Measurements from ENCODE around the gene TNNT3. TPM values are rescaled to one million over a fixed set of nuclear protein-coding genes. Genes with fewer than 3 reads are reported as not detected.

Gene TNNT3
- total and polyA plus RNA-seq, 2 of the 4 experiments (the other 2 are of a cell fraction) = not detected

- TF ChIP-seq CEBPB (IDR thresholded peaks at IDR 0.05; ENCODE audit: low read depth, low read length) (no peak), MXI1 (IDR thresholded peaks at IDR 0.05; ENCODE audit: borderline replicate concordance, low read depth, low read length) (no peak), POLR2A (IDR thresholded peaks at IDR 0.05; ENCODE audit: low read depth, low read length) (no peak), BHLHE40 (IDR thresholded peaks at IDR 0.05; ENCODE audit: low read depth, low read length) (no peak), SMC3 (IDR thresholded peaks at IDR 0.05; ENCODE audit: low read depth, low read length) (no peak), USF2 (IDR thresholded peaks at IDR 0.05; ENCODE audit: low read depth, low read length) (no peak), FOS (IDR thresholded peaks at IDR 0.05; ENCODE audit: low read depth, low read length) (no peak), NFE2L2 (IDR thresholded peaks at IDR 0.05; ENCODE audit: low read depth, low read length) (no peak), ELK1 (IDR thresholded peaks at IDR 0.05; ENCODE audit: borderline replicate concordance, low read depth, low read length) (no peak), CTCF (conservative IDR thresholded peaks at IDR 0.05; ENCODE audit: low read depth, low read length) (no peak), MAFK (IDR thresholded peaks at IDR 0.05; ENCODE audit: low read depth, low read length) (no peak), RCOR1 (IDR thresholded peaks at IDR 0.05; ENCODE audit: insufficient replicate concordance, low read length) (no peak), RFX5 (IDR thresholded peaks at IDR 0.05; ENCODE audit: low read depth, low read length) (no peak)
- H3K18ac ChIP-seq (ENCODE audit: low read depth, low read length) = no peak overlapping the region
Observed at GRCh38 chr11:1923201-1923956, 3.9 kb downstream of the TNNT3 start.

More at GRCh38 chr11:1923201-1923956, 3.9 kb downstream of the TNNT3 start:
- Histone ChIP-seq H3K4ac (ENCODE audit: low read depth, low read length) (no peak overlapping the region), H2BK5ac (ENCODE audit: low read depth, low read length, poor library complexity, severe bottlenecking) (no peak overlapping the region), H2AK5ac (ENCODE audit: low read depth, low read length) (no peak overlapping the region), H2AFZ (replicated peaks; ENCODE audit: low read length, poor library complexity) (no peak overlapping the region), H3K79me1 (ENCODE audit: low read depth in 1 of 2, low read length in 2 of 2) (no peaks in the 10 kb centered on the region), H3K4me3 (ENCODE audit: insufficient read depth, low read depth, low read length) (no peak overlapping the region), H2BK120ac (ENCODE audit: low read depth, low read length) (no peak overlapping the region), H4K8ac (ENCODE audit: low read depth in 2 of 2, low read length in 2 of 2) (no peak overlapping the region), H3K27ac (ENCODE audit: insufficient read depth, low read length) (no peak overlapping the region), H3K9me1 (ENCODE audit: insufficient read depth, low read length) (no peaks in the 10 kb centered on the region), H3K23ac (ENCODE audit: low read depth, low read length) (no peak overlapping the region), H3K9me3 (ENCODE audit: control insufficient read depth, insufficient read depth, low read length) (no peaks in the 10 kb centered on the region), H3K4me1 (ENCODE audit: control insufficient read depth, insufficient read depth, low read length) (no peaks in the 10 kb centered on the region), H3K14ac (replicated peaks; ENCODE audit: low read depth, low read length) (no peak overlapping the region), H3K27me3 (ENCODE audit: control insufficient read depth, insufficient read depth, low read length) (peaks cover 12% of the 10 kb centered on the region), H3K4me2 (ENCODE audit: low read depth, low read length) (no peak overlapping the region), H2AK9ac (replicated peaks; ENCODE audit: low read depth, low read length, poor library complexity) (no peak overlapping the region), H2BK15ac (ENCODE audit: low read depth, low read length) (no peak overlapping the region), H4K20me1 (ENCODE audit: insufficient read depth, low read length) (no peaks in the 10 kb centered on the region), H4K91ac (ENCODE audit: insufficient read depth, low read depth, low read length) (no peak overlapping the region), H3K9ac (ENCODE audit: low read depth, low read length) (no peak overlapping the region), H3K56ac (ENCODE audit: extremely low read depth, insufficient read depth, low read length) (no peak overlapping the region), H3K36me3 (ENCODE audit: control insufficient read depth, insufficient read depth, low read length) (no peaks in the 10 kb centered on the region), H2BK20ac (ENCODE audit: low read depth, low read length) (no peak overlapping the region), H4K5ac (ENCODE audit: low read depth, low read length) (no peak overlapping the region)
- dilution Hi-C loops (cut with HindIII; ENCODE audit: low sequenced_read_pairs, unreplicated experiment) (no loop called here), in situ Hi-C loops (cut with MboI; ENCODE audit: low sequenced_read_pairs) (no loop called here), intact Hi-C loops (cut with micrococcal nuclease) (no loop called here)
- DNase-seq (no peak), ATAC-seq (ENCODE audit: low read depth) (no peak)
- CTCF ChIA-PET = no interaction called here
- POLR2A ChIA-PET (ENCODE audit: unreplicated experiment) = no interaction called here
- BruUV-seq (replicated peaks) = no TSS peak
- 70% methylated on average over 9 of the region's 22 CpGs; no CpG with 5 or more reads in 1 of the 2 experiments for WGBS, 2 experiments (ENCODE audit: extremely low coverage in 2 of 2, insufficient read length in 1 of 2)

Measured in IMR-90 (cell line).